ENCODE data around the gene ENAH.

Gene ENAH

DNA sequence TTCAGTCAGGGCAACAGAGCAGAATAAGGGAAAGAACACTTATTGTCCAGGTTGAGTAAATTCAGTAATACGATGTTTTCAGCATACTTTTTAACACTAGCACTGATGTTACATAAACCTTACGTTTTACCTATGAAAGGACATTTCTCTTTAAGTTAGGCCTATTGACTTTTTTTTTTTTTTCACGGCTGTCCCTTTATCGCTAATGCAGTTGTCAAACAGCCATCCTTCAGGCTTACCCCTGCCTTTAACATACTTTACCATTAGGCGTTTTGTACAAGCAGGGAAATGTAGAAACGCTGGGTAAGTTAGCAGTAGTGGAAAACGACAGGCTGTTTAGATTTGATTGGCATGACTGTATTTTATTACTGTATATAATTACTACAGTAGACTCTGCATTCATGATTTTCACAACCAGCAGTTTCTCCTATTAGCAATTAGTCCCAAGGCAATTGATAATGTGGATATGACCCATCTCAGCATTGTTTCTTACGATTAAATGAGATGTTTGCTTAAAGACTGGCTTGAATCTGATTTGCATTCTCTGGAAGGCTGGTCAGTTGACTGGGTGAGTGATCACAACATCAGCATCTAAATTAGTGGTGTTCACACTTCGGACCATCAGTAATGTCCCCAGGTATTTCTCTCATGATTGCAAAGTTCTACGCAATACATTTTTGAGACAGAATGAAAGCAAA is 115.2 kb downstream of the ENAH start:
- TF ChIP-seq EZH2phosphoT487 (IDR thresholded peaks at IDR 0.05; ENCODE audit: borderline replicate concordance, low read length): no peak
- TF ChIP-seq, protein P1, sequence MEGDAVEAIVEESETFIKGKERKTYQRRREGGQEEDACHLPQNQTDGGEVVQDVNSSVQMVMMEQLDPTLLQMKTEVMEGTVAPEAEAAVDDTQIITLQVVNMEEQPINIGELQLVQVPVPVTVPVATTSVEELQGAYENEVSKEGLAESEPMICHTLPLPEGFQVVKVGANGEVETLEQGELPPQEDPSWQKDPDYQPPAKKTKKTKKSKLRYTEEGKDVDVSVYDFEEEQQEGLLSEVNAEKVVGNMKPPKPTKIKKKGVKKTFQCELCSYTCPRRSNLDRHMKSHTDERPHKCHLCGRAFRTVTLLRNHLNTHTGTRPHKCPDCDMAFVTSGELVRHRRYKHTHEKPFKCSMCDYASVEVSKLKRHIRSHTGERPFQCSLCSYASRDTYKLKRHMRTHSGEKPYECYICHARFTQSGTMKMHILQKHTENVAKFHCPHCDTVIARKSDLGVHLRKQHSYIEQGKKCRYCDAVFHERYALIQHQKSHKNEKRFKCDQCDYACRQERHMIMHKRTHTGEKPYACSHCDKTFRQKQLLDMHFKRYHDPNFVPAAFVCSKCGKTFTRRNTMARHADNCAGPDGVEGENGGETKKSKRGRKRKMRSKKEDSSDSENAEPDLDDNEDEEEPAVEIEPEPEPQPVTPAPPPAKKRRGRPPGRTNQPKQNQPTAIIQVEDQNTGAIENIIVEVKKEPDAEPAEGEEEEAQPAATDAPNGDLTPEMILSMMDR (IDR thresholded peaks at IDR 0.05; ENCODE audit: low read depth, low read length, poor library complexity, severe bottlenecking): no peak
- no peaks in the 10 kb centered on the region for H3K9me3 ChIP-seq (ENCODE audit: control insufficient read depth, insufficient read depth, low read length)
- no peaks in the 10 kb centered on the region for H3K79me2 ChIP-seq (ENCODE audit: control insufficient read depth, low read length)
- no peaks in the 10 kb centered on the region for H3F3A ChIP-seq (ENCODE audit: control insufficient read depth, insufficient read depth)
- H3K4me3 ChIP-seq (ENCODE audit: low read length): no peak overlapping the region
- H3K36me3 ChIP-seq (ENCODE audit: control insufficient read depth, low read length): no peaks in the 10 kb centered on the region
- H3K4me1 ChIP-seq (ENCODE audit: control insufficient read depth, low read length): no peaks in the 10 kb centered on the region
- no peaks in the 10 kb centered on the region for H4K20me1 ChIP-seq (ENCODE audit: control insufficient read depth, insufficient read depth, low read depth, low read length)
- H3K4me2 ChIP-seq (ENCODE audit: low read length): no peak overlapping the region
- no peak overlapping the region for H3K27ac ChIP-seq (ENCODE audit: low read depth, low read length)
- no peaks in the 10 kb centered on the region for H3K9me2 ChIP-seq (replicated peaks; ENCODE audit: control insufficient read depth, low read length)
- peaks cover 12% of the 10 kb centered on the region for H3K27me3 ChIP-seq (ENCODE audit: control insufficient read depth, low read length)

DNA sequence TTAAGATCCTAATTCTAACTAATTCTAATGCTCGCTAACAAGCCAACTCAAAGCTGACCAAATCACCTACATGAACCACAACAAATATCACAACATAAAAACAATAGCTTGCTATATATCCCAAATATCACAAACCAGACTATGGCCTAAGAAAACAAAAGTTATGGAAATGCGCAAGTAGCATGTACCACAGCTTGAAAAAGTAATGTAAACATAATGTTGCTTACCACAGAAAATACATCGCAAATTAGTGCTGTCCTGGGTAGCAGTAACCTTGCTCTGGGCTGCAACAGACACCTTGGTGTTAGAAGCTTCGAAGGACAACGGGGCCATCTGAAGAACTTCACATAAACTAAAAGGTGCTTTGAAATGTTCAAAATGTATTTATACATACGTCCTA is 117.6 kb downstream of the ENAH start:
- Histone ChIP-seq H3K9me2 (replicated peaks; ENCODE audit: control insufficient read depth, low read length) (no peaks in the 10 kb centered on the region), H3K27ac (ENCODE audit: low read depth, low read length) (no peak overlapping the region), H3F3A (ENCODE audit: control insufficient read depth, insufficient read depth) (no peaks in the 10 kb centered on the region), H3K9me3 (ENCODE audit: control insufficient read depth, insufficient read depth, low read length) (no peaks in the 10 kb centered on the region), H3K4me2 (ENCODE audit: low read length) (no peak overlapping the region), H4K20me1 (ENCODE audit: control insufficient read depth, insufficient read depth, low read depth, low read length) (no peaks in the 10 kb centered on the region), H3K4me1 (ENCODE audit: control insufficient read depth, low read length) (no peaks in the 10 kb centered on the region), H3K79me2 (ENCODE audit: control insufficient read depth, low read length) (no peaks in the 10 kb centered on the region), H3K27me3 (ENCODE audit: control insufficient read depth, low read length) (peaks cover 23% of the 10 kb centered on the region), H3K4me3 (ENCODE audit: low read length) (no peak overlapping the region), H3K36me3 (ENCODE audit: control insufficient read depth, low read length) (no peaks in the 10 kb centered on the region)
- TF ChIP-seq EZH2phosphoT487 (IDR thresholded peaks at IDR 0.05; ENCODE audit: borderline replicate concordance, low read length): no peak
- TF ChIP-seq, protein P1 (IDR thresholded peaks at IDR 0.05; ENCODE audit: low read depth, low read length, poor library complexity, severe bottlenecking): no peak

DNA sequence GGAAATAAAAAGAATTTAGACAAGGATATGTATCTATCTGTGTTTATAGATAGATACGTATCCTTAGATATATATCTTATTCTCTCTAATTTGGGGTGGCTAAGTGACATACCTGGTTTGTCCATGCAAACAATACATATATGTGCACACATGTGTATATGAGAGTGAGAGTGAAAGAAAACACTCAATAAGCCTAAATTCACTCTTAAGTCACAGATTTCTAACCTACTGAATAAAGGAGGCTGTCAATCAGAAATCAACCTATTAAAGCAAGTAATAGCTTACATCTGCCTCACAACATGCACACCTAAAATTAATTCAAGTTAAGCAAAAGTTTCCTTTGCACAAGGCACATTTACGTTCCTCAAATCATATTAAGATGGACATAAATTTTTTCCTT is 118.2 kb downstream of the ENAH start:
- H3K4me2 ChIP-seq (ENCODE audit: low read length): no peak overlapping the region
- H3K36me3 ChIP-seq (ENCODE audit: control insufficient read depth, low read length): no peaks in the 10 kb centered on the region
- no peaks in the 10 kb centered on the region for H3K4me1 ChIP-seq (ENCODE audit: control insufficient read depth, low read length)
- H3K9me3 ChIP-seq (ENCODE audit: control insufficient read depth, insufficient read depth, low read length): no peaks in the 10 kb centered on the region
- H3K27ac ChIP-seq (ENCODE audit: low read depth, low read length): no peak overlapping the region
- no peaks in the 10 kb centered on the region for H3K79me2 ChIP-seq (ENCODE audit: control insufficient read depth, low read length)
- no peaks in the 10 kb centered on the region for H3F3A ChIP-seq (ENCODE audit: control insufficient read depth, insufficient read depth)
- peaks cover 23% of the 10 kb centered on the region for H3K27me3 ChIP-seq (ENCODE audit: control insufficient read depth, low read length)
- no peak overlapping the region for H3K4me3 ChIP-seq (ENCODE audit: low read length)
- no peaks in the 10 kb centered on the region for H4K20me1 ChIP-seq (ENCODE audit: control insufficient read depth, insufficient read depth, low read depth, low read length)
- TF ChIP-seq, protein P1 (IDR thresholded peaks at IDR 0.05; ENCODE audit: low read depth, low read length, poor library complexity, severe bottlenecking): no peak
- no peak for TF ChIP-seq EZH2phosphoT487 (IDR thresholded peaks at IDR 0.05; ENCODE audit: borderline replicate concordance, low read length)
- H3K9me2 ChIP-seq (replicated peaks; ENCODE audit: control insufficient read depth, low read length): no peaks in the 10 kb centered on the region
